ENCODE results near the gene IQCM.
"Not testable (repeated sequence)": the region's sequence is repeated elsewhere in the genome, so short reads cannot be mapped to it uniquely, and the experiment has no call there.

The IQCM gene

GRCh38 chr4:149595500-149595899, 220.1 kb downstream of the IQCM start:
- in situ Hi-C loops (cut with MboI; ENCODE audit: low sequenced_read_pairs) = no loop called here

GRCh38 chr4:149589826-149590225, 225.8 kb downstream of the IQCM start:
- in situ Hi-C loops (cut with MboI; ENCODE audit: low sequenced_read_pairs) = no loop called here

- in situ Hi-C loops (cut with MboI; ENCODE audit: low sequenced_read_pairs) = no loop called here
Observed at GRCh38 chr4:149584722-149585121, 230.9 kb downstream of the IQCM start.

GRCh38 chr4:149574971-149575370, 240.7 kb downstream of the IQCM start:
- in situ Hi-C loops (cut with MboI; ENCODE audit: low sequenced_read_pairs) = no loop called here

GRCh38 chr4:149572716-149573115, 242.9 kb downstream of the IQCM start:
- in situ Hi-C loops (cut with MboI; ENCODE audit: low sequenced_read_pairs) = no loop called here

- in situ Hi-C loops (cut with MboI; ENCODE audit: low sequenced_read_pairs) = no loop called here
Observed at GRCh38 chr4:149555799-149556198, 259.8 kb downstream of the IQCM start.

- in situ Hi-C loops (cut with MboI; ENCODE audit: low sequenced_read_pairs) = no loop called here
Observed at GRCh38 chr4:149555146-149555545, 260.5 kb downstream of the IQCM start.

GRCh38 chr4:149553959-149554520, 261.6 kb downstream of the IQCM start:
- in situ Hi-C loops (cut with MboI; ENCODE audit: low sequenced_read_pairs) = no loop called here

- in situ Hi-C loops (cut with MboI; ENCODE audit: low sequenced_read_pairs) = no loop called here
Observed at GRCh38 chr4:149552601-149553000, 263.0 kb downstream of the IQCM start.

GRCh38 chr4:149549911-149550310, 265.7 kb downstream of the IQCM start:
- in situ Hi-C loops (cut with MboI; ENCODE audit: low sequenced_read_pairs) = no loop called here

GRCh38 chr4:149534779-149535178, 280.9 kb downstream of the IQCM start:
- in situ Hi-C loops (cut with MboI; ENCODE audit: low sequenced_read_pairs) = no loop called here

GRCh38 chr4:149531861-149532260, 283.8 kb downstream of the IQCM start:
- in situ Hi-C loops (cut with MboI; ENCODE audit: low sequenced_read_pairs) = no loop called here

- in situ Hi-C loops (cut with MboI; ENCODE audit: low sequenced_read_pairs) = no loop called here
Observed at GRCh38 chr4:149523039-149523438, 292.6 kb downstream of the IQCM start.

- in situ Hi-C loops (cut with MboI; ENCODE audit: low sequenced_read_pairs) = no loop called here
Observed at GRCh38 chr4:149521611-149522425, 293.8 kb downstream of the IQCM start.

GRCh38 chr4:149518471-149518870, 297.2 kb downstream of the IQCM start:
- in situ Hi-C loops (cut with MboI; ENCODE audit: low sequenced_read_pairs) = no loop called here

- in situ Hi-C loops (cut with MboI; ENCODE audit: low sequenced_read_pairs) = no loop called here
Observed at GRCh38 chr4:149513081-149513480, 302.6 kb downstream of the IQCM start.

- in situ Hi-C loops (cut with MboI; ENCODE audit: low sequenced_read_pairs) = no loop called here
Observed at GRCh38 chr4:149512501-149512900, 303.1 kb downstream of the IQCM start.

GRCh38 chr4:149511558-149512298, 303.9 kb downstream of the IQCM start:
- in situ Hi-C loops (cut with MboI; ENCODE audit: low sequenced_read_pairs) = no loop called here

- in situ Hi-C loops (cut with MboI; ENCODE audit: low sequenced_read_pairs) = not testable (repeated sequence)
Observed at GRCh38 chr4:149507309-149507708, 308.3 kb downstream of the IQCM start.

- in situ Hi-C loops (cut with MboI; ENCODE audit: low sequenced_read_pairs) = no loop called here
Observed at GRCh38 chr4:149500806-149501205, 314.8 kb downstream of the IQCM start.

GRCh38 chr4:149499726-149500125, 315.9 kb downstream of the IQCM start:
- in situ Hi-C loops (cut with MboI; ENCODE audit: low sequenced_read_pairs) = no loop called here

- in situ Hi-C loops (cut with MboI; ENCODE audit: low sequenced_read_pairs) = no loop called here
Observed at GRCh38 chr4:149498246-149498645, 317.4 kb downstream of the IQCM start.

Measured in HL-60/S4 (cell line).